K562 (cell line): ENCODE results near the gene CEND1. TPM values are rescaled to one million over a fixed set of nuclear protein-coding genes. Genes with fewer than 3 reads are reported as not detected.

Source experiments
- C11orf30 ChIP-seq: fragments of 450-650 bp; IDR thresholded peaks from 2 replicates; pipeline ENCODE4 v1.6.1; 2016; ENCODE audit warnings: low read depth, mild to moderate bottlenecking
- CREM ChIP-seq: IDR thresholded peaks from 2 replicates; pipeline ENCODE4 v1.6.1; 2014; ENCODE audit warnings: antibody characterized with exemption, low read depth
- CTBP1 ChIP-seq: fragments of 450-650 bp; IDR thresholded peaks from 2 replicates; pipeline ENCODE4 v1.6.1; 2016; ENCODE audit warnings: borderline replicate concordance
- DPF2 ChIP-seq: fragments of 450-650 bp; IDR thresholded peaks from 2 replicates; pipeline ENCODE4 v1.6.1; 2016
- GMEB1 ChIP-seq: fragments of 250-450 bp; sonication (Bioruptor Pico); IDR thresholded peaks from 2 replicates; pipeline ENCODE4 v1.4.0; 2020; ENCODE audit warnings: mild to moderate bottlenecking
- KLF13 ChIP-seq: fragments of 450-650 bp; IDR thresholded peaks from 2 replicates; pipeline ENCODE4 v1.6.1; 2016; ENCODE audit warnings: missing genetic modification characterization, low read depth, mild to moderate bottlenecking, missing compliant biosample characterization, moderate library complexity, borderline replicate concordance
- MED1 ChIP-seq: sonication (generic); formaldehyde crosslinking; IDR thresholded peaks from 2 replicates; pipeline ENCODE4 v1.8.1; 2023; ENCODE audit warnings: missing genetic modification reagents, borderline replicate concordance
- NFATC3 ChIP-seq: fragments of 450-650 bp; IDR thresholded peaks from 2 replicates; pipeline ENCODE4 v1.6.1; 2017; ENCODE audit warnings: mild to moderate bottlenecking
- OTX1 ChIP-seq: fragments of 450-650 bp; formaldehyde crosslinking; IDR thresholded peaks from 2 replicates; pipeline ENCODE4 v1.4.0; 2022; ENCODE audit warnings: mild to moderate bottlenecking
- PCBP1 ChIP-seq: fragments of 200-400 bp; formaldehyde crosslinking; IDR thresholded peaks from 2 replicates; pipeline ENCODE4 v1.6.1; 2018; ENCODE audit warnings: mild to moderate bottlenecking, low read depth, low read length; ENCODE audit not compliant: poor library complexity, severe bottlenecking
- POLR2G ChIP-seq: fragments of 200-400 bp; formaldehyde crosslinking; IDR thresholded peaks from 2 replicates; pipeline ENCODE4 v1.6.1; 2017; ENCODE audit warnings: low read depth, mild to moderate bottlenecking, antibody characterized with exemption, low read length, moderate library complexity
- RAD21 ChIP-seq, 2 experiments: fragments of 250-450 bp in 1 of 2; fragments of 450-650 bp in 1 of 2; sonication (Bioruptor Pico) in 1 of 2; formaldehyde crosslinking in 1 of 2; IDR thresholded peaks in 1 of 2; conservative IDR thresholded peaks in 1 of 2; 2 replicates each; pipeline versions ENCODE4 v1.4.0 to v1.8.0; 2020 to 2022; ENCODE audit warnings: mild to moderate bottlenecking in 2 of 2, moderate library complexity in 1 of 2
- RCOR1 ChIP-seq, 2 experiments: IDR thresholded peaks; 2 replicates each; pipeline ENCODE4 v1.6.1; 2012; ENCODE audit warnings: low read depth in 2 of 2, low read length in 2 of 2, borderline replicate concordance in 1 of 2, improper control_type of control experiment in 1 of 2
- SMARCE1 ChIP-seq: fragments of 450-650 bp; IDR thresholded peaks from 2 replicates; pipeline ENCODE4 v1.7.1; 2016; ENCODE audit warnings: mild to moderate bottlenecking
- SP1 ChIP-seq: sonication (generic); formaldehyde crosslinking; IDR thresholded peaks from 2 replicates; pipeline ENCODE4 v1.8.1; 2022; ENCODE audit warnings: mild to moderate bottlenecking, missing genetic modification reagents
- TSC22D4 ChIP-seq: fragments of 450-650 bp; IDR thresholded peaks from 2 replicates; pipeline ENCODE4 v1.6.1; 2016; ENCODE audit warnings: missing genetic modification characterization, missing biosample characterization, control low read depth
- ZNF134 ChIP-seq: fragments of 250-450 bp; sonication (Bioruptor Pico); conservative IDR thresholded peaks from 2 replicates; pipeline ENCODE4 v1.4.0; 2020
- polyA plus RNA-seq, 8 experiments: library from polyadenylated mRNA; depleted of rRNA in 4 of 8; stranded (reverse) in 5 of 8; unstranded in 3 of 8; fragments of >200 nt; fragmentation: Nextera tagmentation in 2 of 8; fragmentation: Illumina TruSeq in 1 of 8; extraction: Ambion mirVana in 2 of 8; extraction: Trizol in 1 of 8; gene quantifications; 2 replicates each; pipeline versions ENCODE4 v1.2.1 to v1.2.3, GENCODE V29; 2011 to 2014; ENCODE audit warnings: inconsistent platforms in 1 of 8, missing spikeins in 1 of 8
- total RNA-seq, 7 experiments: library from RNA; depleted of rRNA in 6 of 7; stranded (reverse); fragments of >200 nt in 6 of 7; fragmentation: Illumina TruSeq in 2 of 7; extraction: Trizol in 2 of 7; gene quantifications; 2 replicates each; pipeline versions ENCODE4 v1.2.1 to v1.2.3, GENCODE V29; 2011 to 2021; ENCODE audit warnings: low replicate concordance in 1 of 7
- TF ChIP-seq, protein P1 (sequence below): sonication (generic); formaldehyde crosslinking; IDR thresholded peaks from 2 replicates; pipeline ENCODE4 v1.8.0; 2023; ENCODE audit warnings: mild to moderate bottlenecking, missing genetic modification reagents
- TF ChIP-seq, protein P2 (sequence below), 3 experiments: fragments of 200-800 bp in 1 of 3; fragments of 250-450 bp in 1 of 3; fragments of 450-650 bp in 1 of 3; sonication (Bioruptor Pico) in 1 of 3; sonication (Bioruptor generic) in 1 of 3; formaldehyde crosslinking in 1 of 3; IDR thresholded peaks; 2 replicates each; pipeline versions ENCODE4 v1.6.1 to v1.8.0; 2016 to 2022; ENCODE audit warnings: mild to moderate bottlenecking in 2 of 3, missing genetic modification characterization in 2 of 3, missing compliant biosample characterization in 1 of 3, moderate library complexity in 1 of 3

The CEND1 gene
- total and polyA plus RNA-seq, 9 of the 15 experiments (the other 6 are each of a cell fraction or from before 2014, with no cell fraction given), result 0.13 to 0.18 (median 0.16) TPM; not detected in 6

DNA sequence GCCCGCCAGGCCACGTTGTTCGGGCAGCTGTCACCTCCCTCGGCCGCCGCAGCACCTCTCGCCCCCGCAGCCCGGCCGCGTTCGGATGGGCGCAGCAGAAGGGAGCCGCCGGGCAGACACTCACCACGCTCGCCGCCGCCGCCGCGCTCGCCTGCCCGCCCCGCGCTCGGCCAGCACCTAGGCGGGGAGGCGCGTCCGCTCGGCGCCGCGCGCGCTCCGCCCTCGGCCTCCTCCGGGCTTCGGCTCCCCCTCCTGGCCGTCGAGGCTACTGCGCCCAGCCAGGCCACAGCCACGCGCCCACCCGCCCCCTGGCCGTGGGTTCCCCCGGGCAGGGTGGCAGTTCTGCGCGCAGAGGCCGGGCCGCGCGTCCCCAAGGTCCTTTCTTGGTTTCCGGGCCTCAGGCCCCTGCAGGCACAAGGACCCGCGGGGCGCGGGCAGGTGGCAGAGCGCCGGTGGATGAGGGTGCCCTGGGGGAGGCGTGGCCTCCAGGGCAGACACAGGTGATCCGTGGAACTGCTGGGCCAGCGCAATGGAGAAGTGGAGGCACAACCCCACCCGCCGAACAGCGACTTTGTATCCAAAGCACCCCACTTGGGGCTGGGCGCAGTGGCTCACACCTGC is 8.3 kb upstream of the CEND1 start, which contains the start of gene SLC25A22 (continued):
- TF ChIP-seq, protein P1, sequence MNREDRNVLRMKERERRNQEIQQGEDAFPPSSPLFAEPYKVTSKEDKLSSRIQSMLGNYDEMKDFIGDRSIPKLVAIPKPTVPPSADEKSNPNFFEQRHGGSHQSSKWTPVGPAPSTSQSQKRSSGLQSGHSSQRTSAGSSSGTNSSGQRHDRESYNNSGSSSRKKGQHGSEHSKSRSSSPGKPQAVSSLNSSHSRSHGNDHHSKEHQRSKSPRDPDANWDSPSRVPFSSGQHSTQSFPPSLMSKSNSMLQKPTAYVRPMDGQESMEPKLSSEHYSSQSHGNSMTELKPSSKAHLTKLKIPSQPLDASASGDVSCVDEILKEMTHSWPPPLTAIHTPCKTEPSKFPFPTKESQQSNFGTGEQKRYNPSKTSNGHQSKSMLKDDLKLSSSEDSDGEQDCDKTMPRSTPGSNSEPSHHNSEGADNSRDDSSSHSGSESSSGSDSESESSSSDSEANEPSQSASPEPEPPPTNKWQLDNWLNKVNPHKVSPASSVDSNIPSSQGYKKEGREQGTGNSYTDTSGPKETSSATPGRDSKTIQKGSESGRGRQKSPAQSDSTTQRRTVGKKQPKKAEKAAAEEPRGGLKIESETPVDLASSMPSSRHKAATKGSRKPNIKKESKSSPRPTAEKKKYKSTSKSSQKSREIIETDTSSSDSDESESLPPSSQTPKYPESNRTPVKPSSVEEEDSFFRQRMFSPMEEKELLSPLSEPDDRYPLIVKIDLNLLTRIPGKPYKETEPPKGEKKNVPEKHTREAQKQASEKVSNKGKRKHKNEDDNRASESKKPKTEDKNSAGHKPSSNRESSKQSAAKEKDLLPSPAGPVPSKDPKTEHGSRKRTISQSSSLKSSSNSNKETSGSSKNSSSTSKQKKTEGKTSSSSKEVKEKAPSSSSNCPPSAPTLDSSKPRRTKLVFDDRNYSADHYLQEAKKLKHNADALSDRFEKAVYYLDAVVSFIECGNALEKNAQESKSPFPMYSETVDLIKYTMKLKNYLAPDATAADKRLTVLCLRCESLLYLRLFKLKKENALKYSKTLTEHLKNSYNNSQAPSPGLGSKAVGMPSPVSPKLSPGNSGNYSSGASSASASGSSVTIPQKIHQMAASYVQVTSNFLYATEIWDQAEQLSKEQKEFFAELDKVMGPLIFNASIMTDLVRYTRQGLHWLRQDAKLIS (CRISPR knock-in tag), result 0 out of 2 replicates have a peak, but pooled peaks have one; percentile 31
- TF ChIP-seq RCOR1 (IDR thresholded peaks at IDR 0.05; ENCODE audit: borderline replicate concordance in 1 of 2, low read depth in 2 of 2, low read length in 2 of 2), result no peak
- no peak for TF ChIP-seq TSC22D4 (tag)
- TF ChIP-seq CTBP1, result peak; percentile 93; the same call in 1 of the 2 replicates
- no peak for TF ChIP-seq DPF2
- TF ChIP-seq, protein P2, sequence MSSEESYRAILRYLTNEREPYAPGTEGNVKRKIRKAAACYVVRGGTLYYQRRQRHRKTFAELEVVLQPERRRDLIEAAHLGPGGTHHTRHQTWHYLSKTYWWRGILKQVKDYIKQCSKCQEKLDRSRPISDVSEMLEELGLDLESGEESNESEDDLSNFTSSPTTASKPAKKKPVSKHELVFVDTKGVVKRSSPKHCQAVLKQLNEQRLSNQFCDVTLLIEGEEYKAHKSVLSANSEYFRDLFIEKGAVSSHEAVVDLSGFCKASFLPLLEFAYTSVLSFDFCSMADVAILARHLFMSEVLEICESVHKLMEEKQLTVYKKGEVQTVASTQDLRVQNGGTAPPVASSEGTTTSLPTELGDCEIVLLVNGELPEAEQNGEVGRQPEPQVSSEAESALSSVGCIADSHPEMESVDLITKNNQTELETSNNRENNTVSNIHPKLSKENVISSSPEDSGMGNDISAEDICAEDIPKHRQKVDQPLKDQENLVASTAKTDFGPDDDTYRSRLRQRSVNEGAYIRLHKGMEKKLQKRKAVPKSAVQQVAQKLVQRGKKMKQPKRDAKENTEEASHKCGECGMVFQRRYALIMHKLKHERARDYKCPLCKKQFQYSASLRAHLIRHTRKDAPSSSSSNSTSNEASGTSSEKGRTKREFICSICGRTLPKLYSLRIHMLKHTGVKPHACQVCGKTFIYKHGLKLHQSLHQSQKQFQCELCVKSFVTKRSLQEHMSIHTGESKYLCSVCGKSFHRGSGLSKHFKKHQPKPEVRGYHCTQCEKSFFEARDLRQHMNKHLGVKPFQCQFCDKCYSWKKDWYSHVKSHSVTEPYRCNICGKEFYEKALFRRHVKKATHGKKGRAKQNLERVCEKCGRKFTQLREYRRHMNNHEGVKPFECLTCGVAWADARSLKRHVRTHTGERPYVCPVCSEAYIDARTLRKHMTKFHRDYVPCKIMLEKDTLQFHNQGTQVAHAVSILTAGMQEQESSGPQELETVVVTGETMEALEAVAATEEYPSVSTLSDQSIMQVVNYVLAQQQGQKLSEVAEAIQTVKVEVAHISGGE (CRISPR knock-in tag; IDR thresholded peaks at IDR 0.05), result peak in 1 of 3 experiments; percentile 64; a peak in 1 of 6 replicates
- TF ChIP-seq ZNF134, result no peak
- peak; percentile 48 to 61 for TF ChIP-seq RAD21 (CRISPR knock-in tag; conservative IDR thresholded peaks at IDR 0.05 in 1 of 2, IDR thresholded peaks at IDR 0.05 in 1 of 2)
- TF ChIP-seq CREM, result peak; percentile 13; the same call in 1 of the 2 replicates
- peak; percentile 66; the same call in 1 of the 2 replicates for TF ChIP-seq GMEB1 (CRISPR knock-in tag)
- TF ChIP-seq NFATC3, result no peak
- TF ChIP-seq PCBP1, result peak; percentile 32
- 0 out of 2 replicates have a peak, but pooled peaks have one; percentile 13 for TF ChIP-seq MED1 (CRISPR knock-in tag)
- TF ChIP-seq KLF13 (tag), result peak; percentile 58; the same call in 1 of the 2 replicates
- TF ChIP-seq SP1 (CRISPR knock-in tag), result 0 out of 2 replicates have a peak, but pooled peaks have one; percentile 29
- no peak for TF ChIP-seq OTX1 (CRISPR knock-in tag)
- no peak for TF ChIP-seq SMARCE1
- peak; percentile 35; the same call in 1 of the 2 replicates for TF ChIP-seq POLR2G
- no peak for TF ChIP-seq C11orf30
